HS-5 (cell line): ENCODE results near the gene HMCN2.
"Not testable (repeated sequence)": the region's sequence is repeated elsewhere in the genome, so short reads cannot be mapped to it uniquely, and the experiment has no call there.

Experiments used
- DNase-seq: peaks from one replicate; pipeline ENCODE4 v3.0.0-alpha.2; 2012; ENCODE audit warnings: low read depth

Gene HMCN2

DNA sequence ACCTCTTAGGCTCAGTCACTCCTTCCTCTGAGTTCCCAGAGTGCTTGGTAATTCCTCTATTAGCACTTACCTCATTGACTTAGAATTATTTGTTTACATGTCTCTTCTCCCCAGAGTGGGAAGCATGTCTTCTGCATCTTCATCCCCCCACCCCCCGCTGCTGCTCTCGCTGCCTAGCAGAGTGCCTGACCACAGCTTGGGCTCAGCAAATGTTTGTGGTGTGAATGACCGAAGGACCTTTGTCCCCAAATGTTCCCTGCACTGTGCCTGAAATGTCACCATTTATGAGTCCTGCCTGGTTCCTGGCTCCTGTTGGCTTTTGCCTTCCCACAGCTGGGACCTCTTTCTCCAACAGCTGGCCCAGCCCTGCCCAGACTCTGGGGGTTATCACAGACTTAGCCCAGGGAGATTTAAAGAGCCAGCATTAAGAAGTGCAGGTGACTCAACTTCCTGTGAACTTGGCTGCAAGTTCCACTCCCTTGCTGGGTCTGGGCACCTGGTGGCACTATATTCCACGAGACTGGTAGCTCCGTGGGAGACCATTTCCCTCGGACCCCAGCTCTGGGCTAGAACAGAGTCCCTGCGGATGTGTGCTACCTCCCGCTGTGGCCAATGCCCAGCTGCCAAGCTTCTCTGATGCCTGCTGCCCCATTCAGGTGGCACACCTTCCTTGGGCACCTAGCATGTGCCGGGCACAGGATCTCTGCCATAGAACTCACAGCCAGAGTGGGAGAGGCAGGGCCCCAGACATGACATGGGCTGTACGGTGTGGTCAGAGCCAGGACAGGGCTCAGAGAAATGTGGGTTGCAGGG lies 1.8 kb upstream of the HMCN2 start:
- no peak for DNase-seq

DNA sequence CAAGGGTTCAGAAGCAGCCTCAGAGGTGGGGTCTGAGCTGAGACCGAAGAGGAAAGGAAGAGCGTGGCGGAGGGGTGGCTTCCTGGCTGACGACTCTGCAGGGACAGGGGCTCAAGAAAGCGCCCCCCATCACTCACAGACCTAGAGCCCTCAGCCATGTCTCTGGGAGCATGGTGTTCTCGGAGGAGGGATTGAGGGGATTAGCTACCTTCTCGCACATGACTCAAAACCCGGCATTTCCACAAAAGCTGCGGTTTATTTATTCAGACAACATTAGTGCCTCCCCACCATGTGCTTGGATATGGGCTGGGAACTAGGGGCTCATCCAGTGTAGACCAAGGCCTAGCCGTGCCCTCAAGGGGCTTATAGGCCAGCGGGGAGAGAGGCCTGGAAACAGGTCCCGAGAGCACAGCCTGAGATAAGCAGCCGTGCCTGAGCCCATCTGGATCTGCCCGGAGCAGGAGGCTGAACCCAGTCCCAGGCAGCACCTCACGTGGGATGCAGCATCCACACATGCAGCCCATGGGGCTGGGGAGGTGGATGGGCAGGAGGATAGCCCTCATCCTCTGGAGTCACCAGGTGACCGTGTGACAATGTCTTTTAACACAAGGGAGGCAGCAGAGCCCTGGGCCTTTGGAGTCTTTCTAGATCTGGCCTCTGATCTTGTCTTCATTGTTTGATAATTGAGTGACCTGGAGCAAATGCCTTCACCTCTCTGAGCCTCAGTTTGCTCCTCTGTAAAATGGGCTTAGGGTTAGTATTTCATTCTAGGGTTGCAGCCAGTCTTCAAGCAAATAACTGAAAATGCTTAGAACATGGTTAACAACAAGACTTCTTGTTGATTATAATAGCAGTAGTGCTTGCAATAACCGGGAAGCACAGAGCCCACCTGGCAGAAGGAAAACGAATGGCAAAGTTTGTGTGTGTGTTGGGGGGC lies 878 bp upstream of the HMCN2 start:
- no peak for DNase-seq

- DNase-seq = no peak
Observed at GRCh38 chr9:130266236-130267098, 907 bp downstream of the HMCN2 start.

- DNase-seq = no peak
Observed at GRCh38 chr9:130267930-130268329, 2.4 kb downstream of the HMCN2 start.

- DNase-seq = no peak
Observed at GRCh38 chr9:130268521-130269211, 3.1 kb downstream of the HMCN2 start.

DNA sequence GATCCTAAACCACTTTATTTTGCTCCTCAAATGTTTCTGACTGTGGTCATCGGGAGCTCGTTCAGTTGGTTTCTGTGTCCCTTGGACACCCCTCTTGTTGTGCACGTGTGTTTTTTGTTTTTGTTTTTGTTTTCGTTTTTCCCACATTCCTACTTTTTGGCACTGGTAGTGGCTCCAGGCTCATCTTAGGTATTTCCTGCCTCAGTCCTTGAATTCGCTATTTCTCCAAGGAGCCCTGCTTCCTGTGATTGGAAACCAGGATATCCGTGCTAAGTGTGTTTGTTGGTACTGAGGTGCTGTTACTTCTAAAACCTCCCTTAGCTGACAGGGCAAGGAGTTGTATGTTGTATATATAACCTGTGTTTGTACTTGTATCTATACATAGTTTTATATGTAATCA lies 5.9 kb downstream of the HMCN2 start:
- no peak for DNase-seq

DNA sequence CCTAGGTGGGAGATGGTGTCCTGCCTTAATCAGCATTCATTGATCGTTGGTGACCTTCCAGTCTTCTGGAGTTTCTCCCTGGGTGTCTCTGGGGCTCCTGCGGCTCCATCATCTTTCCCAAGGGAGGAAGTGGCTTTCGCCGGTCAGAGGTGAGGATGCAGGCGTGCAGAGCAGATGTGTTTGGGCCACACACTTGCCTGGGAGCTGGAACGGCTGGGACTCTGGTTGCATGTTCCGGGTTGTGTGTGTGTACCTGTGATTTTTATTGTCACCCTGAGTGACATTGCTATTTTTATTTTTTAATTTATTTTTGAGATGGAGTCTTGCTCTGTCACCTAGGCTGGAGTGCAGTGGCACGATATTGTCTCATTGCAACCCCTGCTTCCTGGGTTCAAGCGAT lies 9.6 kb downstream of the HMCN2 start:
- no peak for DNase-seq

GRCh38 chr9:130276121-130276520 lies 10.6 kb downstream of the HMCN2 start:
- no peak for DNase-seq

- no peak for DNase-seq
Observed at GRCh38 chr9:130276955-130277354, 11.4 kb downstream of the HMCN2 start.

- DNase-seq = not testable (repeated sequence)
Observed at GRCh38 chr9:130277525-130277924, 12.0 kb downstream of the HMCN2 start.

DNA sequence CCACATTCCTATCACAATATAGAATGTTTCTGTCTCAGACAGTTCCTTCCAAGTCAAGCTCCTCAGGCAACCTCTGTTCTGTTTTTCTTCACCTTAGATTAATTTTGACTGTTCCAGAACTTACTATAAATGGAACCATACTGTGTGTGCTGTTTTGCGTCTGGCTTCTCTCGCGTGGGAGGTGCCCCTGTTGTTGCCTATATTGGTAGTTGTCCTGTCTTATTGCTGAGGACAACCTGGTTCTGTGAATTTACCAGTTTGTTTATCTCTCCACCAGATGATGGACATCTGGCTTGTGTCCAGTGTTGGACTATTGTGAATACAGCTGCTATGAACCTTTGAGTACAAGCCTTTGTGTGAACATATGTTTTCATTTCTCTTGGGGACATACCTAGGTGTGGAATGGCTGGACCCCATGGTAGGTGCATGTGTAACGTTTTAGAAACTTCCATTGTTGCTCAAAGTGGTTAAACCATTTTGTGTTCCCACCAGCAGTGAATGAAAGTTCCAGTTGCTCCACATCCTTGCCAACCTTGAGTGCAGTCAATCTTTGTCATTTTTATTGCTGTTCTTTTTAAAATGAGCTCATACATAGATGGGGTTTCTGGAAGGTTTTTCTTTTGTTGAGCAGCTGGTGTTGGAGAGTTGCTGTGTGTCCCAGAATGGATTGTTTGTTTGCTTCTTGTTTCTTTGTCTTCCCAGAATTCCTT lies 18.1 kb downstream of the HMCN2 start:
- no peak for DNase-seq

DNA sequence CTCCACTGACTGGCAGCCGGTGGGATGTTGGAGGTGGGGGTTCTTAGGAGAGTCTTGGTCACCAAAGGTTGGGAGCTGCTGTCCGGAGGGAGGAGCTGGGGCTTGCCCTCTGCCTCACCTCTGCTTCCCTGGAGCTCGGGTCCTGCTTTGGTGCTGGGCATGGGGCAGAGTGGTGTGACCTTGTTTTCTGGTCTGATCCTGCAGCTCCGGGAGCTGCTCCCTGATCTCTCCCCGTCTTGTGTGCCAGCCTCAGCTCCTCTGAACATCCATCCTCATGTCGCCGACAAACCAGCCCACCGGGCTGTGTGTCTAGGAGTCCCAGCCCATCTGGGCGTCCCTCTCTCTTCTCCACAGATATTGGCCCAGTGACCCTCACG lies 18.7 kb downstream of the HMCN2 start:
- no peak for DNase-seq

DNA sequence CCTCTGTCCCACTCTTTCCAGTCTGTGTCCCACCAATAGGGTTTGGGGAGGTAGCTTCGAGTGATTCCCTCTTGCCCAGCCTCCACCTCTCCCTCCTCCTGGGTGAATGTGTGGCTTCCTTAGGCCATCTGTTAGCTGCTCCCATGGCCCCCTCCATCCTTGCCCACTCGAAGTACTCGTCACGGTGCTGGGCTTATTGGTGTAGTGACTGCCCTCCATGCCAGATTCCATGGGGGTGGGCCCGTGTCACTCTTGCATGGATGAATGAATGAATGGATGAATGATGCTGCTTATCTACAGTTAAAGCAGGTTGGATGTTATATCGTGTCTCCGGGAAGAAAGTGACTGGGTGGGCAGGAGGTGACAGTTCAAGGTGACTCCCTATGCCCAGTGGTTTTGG lies 19.1 kb downstream of the HMCN2 start:
- DNase-seq = no peak

DNA sequence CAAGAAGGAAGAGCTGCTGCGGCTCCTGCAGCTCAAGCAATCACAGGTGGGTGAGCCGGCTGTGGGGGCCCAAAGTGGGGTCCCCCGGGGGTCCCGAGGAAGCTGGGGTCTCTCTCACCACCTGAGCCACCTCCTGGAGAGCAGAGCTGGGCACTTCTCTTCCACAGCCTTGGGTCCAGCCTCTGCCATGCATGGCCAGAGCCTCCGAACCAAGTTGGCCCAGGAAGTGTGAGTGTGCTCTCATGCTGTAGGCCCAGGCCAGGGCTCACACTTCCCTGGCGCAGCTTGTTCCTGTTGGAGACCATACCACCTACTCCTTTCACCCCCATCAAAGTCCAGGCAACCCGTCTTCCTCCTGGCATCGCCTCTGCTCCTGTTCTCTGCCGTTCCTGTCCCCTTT lies 19.7 kb downstream of the HMCN2 start:
- no peak for DNase-seq

DNA sequence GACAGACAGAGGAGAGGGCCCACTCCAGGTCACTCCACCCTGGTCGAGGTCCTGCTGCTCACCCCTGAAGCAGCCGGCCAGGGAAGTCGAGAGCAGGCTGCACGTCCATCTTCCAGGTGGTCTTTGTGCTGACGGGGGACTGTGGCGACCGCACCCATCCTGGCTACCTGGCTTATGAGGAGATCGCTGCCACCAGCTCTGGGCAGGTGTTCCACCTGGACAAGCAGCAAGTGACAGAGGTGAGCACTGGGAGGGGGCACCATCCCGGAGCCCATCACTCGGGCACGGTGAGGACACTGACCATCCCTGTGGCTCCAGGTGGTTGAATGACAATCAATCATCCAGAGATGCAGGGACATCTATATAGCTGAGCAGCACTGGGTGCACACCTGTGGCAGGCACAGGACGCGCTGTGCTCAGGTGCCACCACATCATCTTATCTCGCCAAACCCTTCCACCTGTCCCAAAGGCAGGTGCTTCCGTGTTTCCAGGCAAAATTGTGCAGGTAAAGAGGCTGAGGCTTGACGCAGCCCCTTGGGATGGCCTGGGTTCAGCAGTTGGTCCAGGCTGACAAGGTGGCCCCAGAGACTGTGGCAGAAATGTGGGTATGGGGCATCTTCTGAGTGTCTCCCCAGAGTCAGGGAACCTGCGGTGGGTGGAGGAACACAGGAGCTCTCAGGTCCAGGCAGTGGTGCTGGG lies 20.7 kb downstream of the HMCN2 start:
- DNase-seq = no peak

GRCh38 chr9:130286781-130287428 lies 21.3 kb downstream of the HMCN2 start:
- DNase-seq = no peak

DNA sequence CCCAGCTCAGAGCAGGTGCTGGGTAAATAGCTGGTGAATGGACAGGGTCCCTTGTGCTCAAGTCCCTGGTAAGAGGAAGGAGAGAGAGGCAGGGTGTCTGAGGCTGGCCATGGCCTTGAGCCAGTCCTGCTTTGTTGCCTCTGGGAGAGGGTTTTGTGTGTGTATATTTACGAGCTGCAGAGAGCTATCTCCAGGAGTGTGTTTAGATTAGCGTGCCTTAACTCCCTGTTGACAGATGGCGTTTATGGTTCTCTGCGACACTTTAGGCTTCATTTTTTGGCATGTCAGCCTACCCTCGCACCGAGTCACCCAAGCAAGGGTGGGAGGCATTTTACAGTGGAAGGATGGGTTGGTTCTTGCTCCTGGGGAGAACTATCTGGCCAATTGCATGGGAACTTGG lies 22.2 kb downstream of the HMCN2 start:
- no peak for DNase-seq

GRCh38 chr9:130288393-130288792 lies 22.8 kb downstream of the HMCN2 start:
- no peak for DNase-seq

DNA sequence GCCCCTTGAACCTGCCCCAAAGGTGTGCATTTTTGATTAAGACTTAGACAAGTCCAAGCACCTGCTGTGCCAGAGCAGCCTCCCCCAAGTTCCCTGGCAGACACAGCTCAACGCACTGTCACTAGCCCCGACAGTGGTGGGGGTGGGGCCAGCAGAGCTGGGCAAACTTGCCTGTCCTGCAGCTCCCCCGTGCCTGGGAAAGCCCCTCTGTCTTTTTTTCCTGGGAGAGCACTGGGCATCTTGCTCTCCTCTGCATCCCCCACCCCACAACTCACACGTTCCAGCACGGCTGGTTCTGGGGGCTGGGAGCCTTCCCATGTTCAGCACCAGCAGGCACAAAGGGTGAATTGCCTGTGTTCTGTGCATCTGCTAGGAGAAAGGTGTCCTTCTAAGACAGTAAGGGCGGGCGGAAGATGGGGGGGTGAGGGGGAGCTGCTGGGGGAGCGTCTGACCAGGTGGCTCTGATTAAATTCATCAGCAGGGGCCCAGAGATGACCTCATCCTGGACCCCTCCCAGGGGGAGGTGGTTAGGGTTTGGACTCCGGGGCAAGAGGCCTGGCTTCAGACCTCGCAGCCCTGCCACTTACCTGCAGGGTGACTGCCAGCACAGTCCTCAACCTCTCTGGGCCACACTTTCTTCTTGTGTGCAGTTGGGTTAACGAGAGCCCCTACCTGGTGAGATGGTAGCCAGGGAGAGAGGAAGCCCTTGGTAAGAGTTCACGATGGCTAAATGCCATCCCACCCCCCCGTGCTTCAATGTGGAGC lies 23.5 kb downstream of the HMCN2 start:
- DNase-seq = no peak
